Right lobe of liver (tissue), 6 donors: Measurements from ENCODE around the gene NDUFS7. TPM values are rescaled to one million over a fixed set of nuclear protein-coding genes. Genes with fewer than 3 reads are reported as not detected.
A peak's percentile ranks its signal among the peaks of the same experiment; 100 is the strongest.

Experiments used
- ATAC-seq, 4 donors: fragments of 200-7000 bp; cut with Tn5 transposase; one replicate each; pipeline ENCODE4 v1.9.1; 2020; ENCODE audit warnings: mild to moderate bottlenecking in 4 of 4, moderate library complexity in 4 of 4
- DNase-seq, 3 donors: peaks; one replicate each; pipeline ENCODE4 v3.0.0-alpha.2; 2020
- H3K27ac ChIP-seq, 3 donors: fragments of 200-600 bp; one replicate each; pipeline ENCODE4 v1.8.0; 2022
- H3K27me3 ChIP-seq, 2 donors: fragments of 200-600 bp; one replicate each; pipeline ENCODE4 v1.8.0; 2022
- H3K36me3 ChIP-seq, 4 donors: fragments of 200-600 bp; sonication (generic) in 1 of 4; one replicate each; pipeline versions ENCODE4 v1.5.1 to v1.8.0; 2017 to 2022; ENCODE audit warnings: control low read depth in 1 of 4
- H3K4me1 ChIP-seq, 4 donors: fragments of 200-600 bp; sonication (generic) in 1 of 4; one replicate each; pipeline versions ENCODE4 v1.5.1 to v1.8.0; 2017 to 2022; ENCODE audit warnings: control low read depth in 1 of 4
- H3K4me3 ChIP-seq, 3 donors: fragments of 200-600 bp; one replicate each; pipeline ENCODE4 v1.8.0; 2022
- H3K9me3 ChIP-seq, 4 donors: fragments of 200-600 bp; sonication (generic) in 1 of 4; one replicate each; pipeline versions ENCODE4 v1.5.1 to v1.8.0; 2017 to 2022; ENCODE audit warnings: control low read depth in 1 of 4
- CTCF ChIP-seq, 4 donors: fragments of 200-600 bp in 3 of 4; fragments of 450-650 bp in 1 of 4; IDR thresholded peaks; one replicate each; pipeline versions ENCODE4 v1.5.1 to v1.8.0; 2016 to 2022; ENCODE audit warnings: antibody characterized with exemption in 4 of 4, mild to moderate bottlenecking in 2 of 4
- POLR2A ChIP-seq: fragments of 450-650 bp; IDR thresholded peaks from one replicate; pipeline ENCODE4 v1.6.1; 2017; ENCODE audit warnings: antibody characterized with exemption, mild to moderate bottlenecking
- WGBS: methylation state at CpG from one replicate; pipeline ENCODE4 v1.1.6; 2018; ENCODE audit warnings: low coverage, low lambda C conversion rate; ENCODE audit not compliant: insufficient coverage; ENCODE audit errors: missing lambda C conversion rate; 5-methylcytosine and 5-hydroxymethylcytosine counted together
- intact Hi-C, 2 donors: fragments of 100-400 bp; cut with DNase I; formaldehyde crosslinking; loops; one replicate each; pipeline versions ENCODE4 v1.11.2 to v1.14.1; 2022
- total RNA-seq, 6 experiments: library from RNA; depleted of rRNA in 2 of 6; stranded (reverse); fragments of >200 nt in 2 of 6; fragmentation: NEBNext Ultra II Directional in 3 of 6; extraction: Animal tissue kit (Norgen Biotek cat#: 25700) in 3 of 6; gene quantifications; one replicate each; pipeline versions ENCODE4 v1.1.0 to v1.2.4, GENCODE V29; 2016 to 2023
- donor health status: DM: no; HTN: yes; CAD: no.
- donor health status: DM: no; HTN: no; CAD: no.
- donor health status: DM: no; HTN: no; CAD: no.
- donor health status: DM: no; HTN: yes; CAD: no.
- donor health status: DM: no; HTN: yes; CAD: no.

NDUFS7 gene
- total RNA-seq, 6 experiments from 2014 or later: 70.1 to 210 (median 85.0) TPM

GRCh38 chr19:1425102-1425837 lies 41.6 kb downstream of the NDUFS7 start:
- peaks cover 0 to 50% (median 20%) of the 10 kb centered on the region in 4 donors for H3K36me3 ChIP-seq
- intact Hi-C loops: no loop called here
- WGBS: 80% methylated on average over 15 of the region's 33 CpGs

DNA sequence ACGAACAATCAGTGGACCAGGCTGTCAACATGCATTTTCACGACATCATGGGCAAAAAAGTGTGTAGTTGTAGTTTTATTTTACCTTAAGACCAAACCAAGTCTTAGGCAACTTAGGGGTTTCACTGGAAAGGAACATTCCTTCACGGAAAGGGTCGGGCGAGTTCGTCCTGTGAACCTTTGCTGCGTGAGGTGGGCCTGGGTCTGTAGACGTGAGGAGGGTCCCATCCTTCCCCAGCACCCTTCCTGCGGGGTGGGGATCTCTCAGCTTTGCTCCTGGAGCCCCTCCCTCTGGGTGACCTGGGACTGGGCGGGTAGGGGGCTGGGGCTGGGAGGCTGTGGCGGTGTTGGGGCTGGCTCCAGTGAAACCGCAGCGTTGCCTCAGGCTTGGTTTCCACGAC lies 42.2 kb downstream of the NDUFS7 start:
- TF ChIP-seq CTCF (IDR thresholded peaks at IDR 0.05) (no peak), POLR2A (no peak)
- Histone ChIP-seq H3K4me1 (peaks cover 0 to 21% (median 11%) of the 10 kb centered on the region in 4 donors), H3K36me3 (peaks cover 0 to 47% (median 16%) of the 10 kb centered on the region in 4 donors), H3K27me3 (no peaks in the 10 kb centered on the region), H3K4me3 (no peak overlapping the region), H3K27ac (no peak overlapping the region), H3K9me3 (no peaks in the 10 kb centered on the region)
- DNase-seq: no peak
- WGBS: 93% methylated on average over 9 of the region's 14 CpGs
- intact Hi-C loops: no loop called here
- no peak for ATAC-seq

More at GRCh38 chr19:1425102-1425837, 41.6 kb downstream of the NDUFS7 start:
- DNase-seq (no peak), ATAC-seq (peak in 2 of 4 donors; percentile 37 to 41)
- TF ChIP-seq POLR2A: no peak
- TF ChIP-seq CTCF (IDR thresholded peaks at IDR 0.05): no peak
- Histone ChIP-seq H3K27ac (peak overlapping the region in 1 of 3 donors; percentile 37), H3K4me3 (no peak overlapping the region), H3K9me3 (no peaks in the 10 kb centered on the region), H3K4me1 (peaks cover 0 to 21% (median 11%) of the 10 kb centered on the region in 4 donors), H3K27me3 (no peaks in the 10 kb centered on the region)

GRCh38 chr19:1426736-1427135 lies 43.0 kb downstream of the NDUFS7 start:
- WGBS: 75% methylated on average over 3 of the region's 9 CpGs
- intact Hi-C loops: no loop called here
- Histone ChIP-seq H3K4me3 (no peak overlapping the region), H3K4me1 (peaks cover 0 to 21% (median 11%) of the 10 kb centered on the region in 4 donors), H3K36me3 (peaks cover 0 to 43% (median 12%) of the 10 kb centered on the region in 4 donors), H3K27me3 (no peaks in the 10 kb centered on the region), H3K9me3 (no peaks in the 10 kb centered on the region), H3K27ac (no peak overlapping the region)
- ATAC-seq: no peak
- DNase-seq: no peak
- no peak for TF ChIP-seq POLR2A

DNA sequence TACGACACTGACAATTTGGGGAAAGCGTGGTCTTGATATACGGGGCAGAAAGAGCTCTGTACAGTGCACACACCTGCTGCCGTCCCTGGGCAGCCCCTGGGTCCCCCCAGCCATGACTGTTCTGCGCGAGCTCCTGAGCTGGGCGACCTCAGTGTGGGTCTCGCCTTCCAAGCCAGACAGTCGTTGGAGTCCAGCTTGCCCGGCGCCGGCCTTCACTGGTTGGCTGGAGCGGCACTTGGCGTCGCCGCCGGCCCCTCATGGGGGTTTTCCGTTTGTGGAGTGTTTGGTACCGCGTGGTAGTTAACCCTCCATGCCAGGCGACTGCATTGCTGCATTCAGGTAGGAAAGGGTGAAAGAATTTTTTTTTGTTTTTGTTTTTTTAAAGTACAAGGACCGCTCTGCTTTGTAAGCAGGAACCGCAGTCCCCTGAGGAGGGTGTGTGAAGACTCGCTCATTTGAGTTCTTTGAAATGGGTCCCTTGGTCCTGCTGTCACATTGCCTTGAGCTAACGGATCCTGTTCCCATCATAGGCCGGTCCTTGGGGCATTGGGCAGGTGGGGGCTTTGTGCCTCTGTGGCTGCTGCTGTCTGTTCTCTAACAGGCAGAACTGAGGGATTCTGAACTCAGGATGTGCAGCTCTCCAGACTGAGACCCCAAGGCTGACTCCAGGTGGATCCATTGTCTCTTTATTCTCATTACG lies 43.7 kb downstream of the NDUFS7 start:
- DNase-seq: no peak
- intact Hi-C loops: no loop called here
- peaks cover 0 to 44% (median 10%) of the 10 kb centered on the region in 4 donors for H3K36me3 ChIP-seq

More for the DNA sequence above, 43.7 kb downstream of the NDUFS7 start:
- Histone ChIP-seq H3K4me3 (no peak overlapping the region), H3K27ac (no peak overlapping the region), H3K4me1 (peaks cover 0 to 21% (median 11%) of the 10 kb centered on the region in 4 donors), H3K9me3 (no peaks in the 10 kb centered on the region), H3K27me3 (no peaks in the 10 kb centered on the region)
- 84% methylated on average over 12 of the region's 27 CpGs for WGBS
- ATAC-seq: no peak
- TF ChIP-seq CTCF (IDR thresholded peaks at IDR 0.05) (no peak), POLR2A (no peak)
